Activated CD8-positive, alpha-beta memory T cell treated with anti-CD3 and anti-CD28 coated beads, Interleukin-2, amount 10 ng/mL, durations not matched to agents 7 days and 5 days (primary cell): ENCODE data around the gene PTAR1. TPM values are rescaled to one million over a fixed set of nuclear protein-coding genes. Genes with fewer than 3 reads are reported as not detected.

Experiments
- ATAC-seq: fragments of 150-1000 bp; cut with Tn5 transposase; one replicate; pipeline ENCODE4 v1.10.0; 2021; ENCODE audit warnings: moderate library complexity
- CTCF ChIA-PET: fragments of 350-600 bp; sonication (Branson Sonifier 250); formaldehyde crosslinking; loops from one replicate; lab custom pipeline; 2021; ENCODE audit warnings: antibody characterized with exemption; lab: Charles Lee
- DNase-seq: peaks from one replicate; pipeline ENCODE4 v3.0.0-alpha.2; 2020
- H3K27ac Mint-ChIP-seq: one replicate; pipeline ENCODE4 v1.8.0; 2021; ENCODE audit warnings: mild to moderate bottlenecking, mixed read lengths
- H3K27me3 Mint-ChIP-seq: one replicate; pipeline ENCODE4 v1.8.0; 2021; ENCODE audit warnings: mixed read lengths
- H3K36me3 Mint-ChIP-seq: one replicate; pipeline ENCODE4 v1.8.0; 2021; ENCODE audit warnings: mild to moderate bottlenecking, mixed read lengths
- H3K4me1 Mint-ChIP-seq: one replicate; pipeline ENCODE4 v1.8.0; 2021; ENCODE audit warnings: mixed read lengths
- H3K4me3 Mint-ChIP-seq: one replicate; pipeline ENCODE4 v1.8.0; 2021; ENCODE audit warnings: mild to moderate bottlenecking, moderate library complexity, mixed read lengths
- H3K9me3 Mint-ChIP-seq: one replicate; pipeline ENCODE4 v1.8.0; 2022; ENCODE audit warnings: low read depth, mixed read lengths
- total RNA-seq, 2 experiments: library from RNA; stranded (reverse); gene quantifications; one replicate each; pipeline ENCODE4 v1.2.3, GENCODE V29; 2021

Gene PTAR1
- total RNA-seq, 2 experiments from 2014 or later: 40.5 to 47.5 TPM

- Mint-ChIP-seq H3K36me3 (no peaks in the 10 kb centered on the region), H3K4me1 (no peaks in the 10 kb centered on the region), H3K4me3 (no peak overlapping the region), H3K9me3 (no peaks in the 10 kb centered on the region), H3K27ac (no peak overlapping the region), H3K27me3 (peaks cover 29% of the 10 kb centered on the region)
- ATAC-seq: no peak
- no peak for DNase-seq
- CTCF ChIA-PET: no interaction called here
These were observed 80.8 kb downstream of the PTAR1 start for GRCh38 chr9:69678843-69679538.

- Mint-ChIP-seq H3K27ac (no peak overlapping the region), H3K9me3 (no peaks in the 10 kb centered on the region), H3K27me3 (peaks cover 34% of the 10 kb centered on the region), H3K4me3 (no peak overlapping the region), H3K36me3 (no peaks in the 10 kb centered on the region), H3K4me1 (peaks cover 2% of the 10 kb centered on the region)
- DNase-seq (no peak), ATAC-seq (no peak)
- CTCF ChIA-PET: no interaction called here
These were observed 81.9 kb downstream of the PTAR1 start for GRCh38 chr9:69677931-69678330.

GRCh38 chr9:69675563-69675962 lies 84.2 kb downstream of the PTAR1 start:
- H3K27ac Mint-ChIP-seq: no peak overlapping the region
- ATAC-seq: no peak
- CTCF ChIA-PET: no interaction called here

GRCh38 chr9:69674716-69675438 lies 84.9 kb downstream of the PTAR1 start:
- Mint-ChIP-seq H3K36me3 (no peaks in the 10 kb centered on the region), H3K27me3 (peaks cover 55% of the 10 kb centered on the region), H3K27ac (no peak overlapping the region), H3K9me3 (no peaks in the 10 kb centered on the region), H3K4me3 (no peak overlapping the region), H3K4me1 (peaks cover 4% of the 10 kb centered on the region)
- CTCF ChIA-PET: no interaction called here
- DNase-seq: no peak
- no peak for ATAC-seq

More at GRCh38 chr9:69675563-69675962, 84.2 kb downstream of the PTAR1 start:
- no peak for DNase-seq
- Mint-ChIP-seq H3K4me3 (no peak overlapping the region), H3K36me3 (no peaks in the 10 kb centered on the region), H3K9me3 (no peaks in the 10 kb centered on the region), H3K4me1 (peaks cover 4% of the 10 kb centered on the region), H3K27me3 (peaks cover 50% of the 10 kb centered on the region)

GRCh38 chr9:69674112-69674685 lies 85.6 kb downstream of the PTAR1 start:
- DNase-seq (no peak), ATAC-seq (no peak)
- Mint-ChIP-seq H3K4me3 (no peak overlapping the region), H3K27ac (no peak overlapping the region), H3K36me3 (no peaks in the 10 kb centered on the region), H3K27me3 (peaks cover 55% of the 10 kb centered on the region), H3K4me1 (peaks cover 4% of the 10 kb centered on the region), H3K9me3 (no peaks in the 10 kb centered on the region)
- CTCF ChIA-PET: interaction anchor here (0.9 to 1.6 kb wide), 2 partner anchors 27 to 76 kb away, joined by 3 to 5 read pairs; no protein-coding TSS in a partner anchor

GRCh38 chr9:69673311-69673640 lies 86.5 kb downstream of the PTAR1 start:
- no peak for ATAC-seq
- H3K9me3 Mint-ChIP-seq: no peaks in the 10 kb centered on the region
- DNase-seq: no peak
- no peaks in the 10 kb centered on the region for H3K36me3 Mint-ChIP-seq
- CTCF ChIA-PET: interaction anchor here (0.7 to 1.6 kb wide), 12 partner anchors 11 to 929 kb away, joined by 3 to 5 read pairs (median 4); partner anchors contain the start of gene PTAR1
- peaks cover 4% of the 10 kb centered on the region for H3K4me1 Mint-ChIP-seq
- peak overlapping the region; percentile 58 for H3K4me3 Mint-ChIP-seq
- H3K27me3 Mint-ChIP-seq: peaks cover 50% of the 10 kb centered on the region
- H3K27ac Mint-ChIP-seq: no peak overlapping the region

GRCh38 chr9:69672596-69673310 lies 87.1 kb downstream of the PTAR1 start:
- no peak overlapping the region for H3K27ac Mint-ChIP-seq
- H3K9me3 Mint-ChIP-seq: no peaks in the 10 kb centered on the region
- no peaks in the 10 kb centered on the region for H3K36me3 Mint-ChIP-seq
- ATAC-seq: peak; percentile 97
- H3K27me3 Mint-ChIP-seq: peaks cover 50% of the 10 kb centered on the region
- CTCF ChIA-PET: interaction anchor here (0.7 to 1.6 kb wide), 15 partner anchors 11 to 930 kb away, joined by 3 to 5 read pairs (median 3); partner anchors contain the start of gene PTAR1
- peak overlapping the region; percentile 58 for H3K4me3 Mint-ChIP-seq
- H3K4me1 Mint-ChIP-seq: peaks cover 4% of the 10 kb centered on the region
- DNase-seq: peak; percentile 76

- no peak for DNase-seq
- Mint-ChIP-seq H3K27ac (no peak within 1 kb of the TSS), H3K36me3 (no peaks in the 10 kb centered on the region), H3K27me3 (peaks cover 48% of the 10 kb centered on the region), H3K9me3 (no peaks in the 10 kb centered on the region), H3K4me3 (peak within 1 kb of the TSS; percentile 58), H3K4me1 (peaks cover 4% of the 10 kb centered on the region)
- ATAC-seq: peak; percentile 51
- CTCF ChIA-PET: interaction anchor here (1.1 to 1.6 kb wide), 10 partner anchors 12 to 930 kb away, joined by 3 to 5 read pairs (median 4); partner anchors contain the start of gene PTAR1
These were observed 87.8 kb downstream of the PTAR1 start, which contains the start of gene APBA1 for GRCh38 chr9:69671879-69672595. APBA1 (minus strand) TSS chr9:69672371.

GRCh38 chr9:69671311-69671878 lies 88.4 kb downstream of the PTAR1 start:
- ATAC-seq (no peak), DNase-seq (no peak)
- Mint-ChIP-seq H3K27ac (no peak overlapping the region), H3K4me3 (peak overlapping the region; percentile 23), H3K27me3 (peaks cover 48% of the 10 kb centered on the region), H3K9me3 (no peaks in the 10 kb centered on the region), H3K36me3 (no peaks in the 10 kb centered on the region), H3K4me1 (peaks cover 4% of the 10 kb centered on the region)
- CTCF ChIA-PET: interaction anchor here (1.1 to 1.6 kb wide), 4 partner anchors 18 to 931 kb away, joined by 3 to 4 read pairs (median 4); no protein-coding TSS in a partner anchor

GRCh38 chr9:69667306-69667705 lies 92.5 kb downstream of the PTAR1 start:
- H3K4me1 Mint-ChIP-seq: no peaks in the 10 kb centered on the region
- CTCF ChIA-PET: no interaction called here

GRCh38 chr9:69660304-69660703 lies 99.5 kb downstream of the PTAR1 start:
- no peaks in the 10 kb centered on the region for H3K9me3 Mint-ChIP-seq
- DNase-seq (no peak), ATAC-seq (no peak)
- CTCF ChIA-PET: no interaction called here
- H3K27ac Mint-ChIP-seq: no peak overlapping the region
- no peak overlapping the region for H3K4me3 Mint-ChIP-seq
- H3K27me3 Mint-ChIP-seq: peaks cover 29% of the 10 kb centered on the region
- no peaks in the 10 kb centered on the region for H3K4me1 Mint-ChIP-seq
- H3K36me3 Mint-ChIP-seq: no peaks in the 10 kb centered on the region

More at GRCh38 chr9:69667306-69667705, 92.5 kb downstream of the PTAR1 start:
- Mint-ChIP-seq H3K27me3 (peaks cover 37% of the 10 kb centered on the region), H3K9me3 (no peaks in the 10 kb centered on the region), H3K36me3 (no peaks in the 10 kb centered on the region), H3K4me3 (no peak overlapping the region), H3K27ac (no peak overlapping the region)
- DNase-seq (no peak), ATAC-seq (no peak)
